ENCODE measurements around the gene IL36B. TPM values are rescaled to one million over a fixed set of nuclear protein-coding genes. Genes with fewer than 3 reads are reported as not detected.

Gene IL36B
- total RNA-seq, 2 donors from 2014 or later: not detected

GRCh38 chr2:113032737-113033136, 19.9 kb downstream of the IL36B start:
- no peak for ATAC-seq
- peaks cover 4% of the 10 kb centered on the region for H3K36me3 Mint-ChIP-seq (ENCODE audit: low read depth)
- H3K9me3 ChIP-seq (ENCODE audit: control insufficient read depth, low read length, poor library complexity, severe bottlenecking): no peaks in the 10 kb centered on the region

GRCh38 chr2:113028112-113028511, 24.6 kb downstream of the IL36B start:
- H3K27me3 Mint-ChIP-seq: peaks cover 54% of the 10 kb centered on the region
- H3K36me3 Mint-ChIP-seq (ENCODE audit: low read depth): peaks cover 15% of the 10 kb centered on the region
- DNase-seq (no peak), ATAC-seq (no peak)
- H3K4me3 Mint-ChIP-seq: no peak overlapping the region
- H3K9me3 ChIP-seq (ENCODE audit: control insufficient read depth, low read length, poor library complexity, severe bottlenecking): no peaks in the 10 kb centered on the region
- H3K27ac Mint-ChIP-seq: no peak overlapping the region
- peaks cover 6% of the 10 kb centered on the region for H3K4me1 Mint-ChIP-seq

More at GRCh38 chr2:113032737-113033136, 19.9 kb downstream of the IL36B start:
- no peak for DNase-seq
- no peak overlapping the region for H3K27ac Mint-ChIP-seq
- no peak overlapping the region for H3K4me3 Mint-ChIP-seq
- peaks cover 41% of the 10 kb centered on the region for H3K27me3 Mint-ChIP-seq
- peaks cover 4% of the 10 kb centered on the region for H3K4me1 Mint-ChIP-seq

- Mint-ChIP-seq H3K4me3 (no peak overlapping the region), H3K27me3 (peaks cover 54% of the 10 kb centered on the region), H3K27ac (no peak overlapping the region), H3K4me1 (peaks cover 6% of the 10 kb centered on the region), H3K36me3 (ENCODE audit: low read depth) (peaks cover 15% of the 10 kb centered on the region)
- DNase-seq (no peak), ATAC-seq (no peak)
- H3K9me3 ChIP-seq (ENCODE audit: control insufficient read depth, low read length, poor library complexity, severe bottlenecking): no peaks in the 10 kb centered on the region
Measured at GRCh38 chr2:113027691-113028090, 25.0 kb downstream of the IL36B start.

- peaks cover 4% of the 10 kb centered on the region for H3K4me1 Mint-ChIP-seq
- H3K4me3 Mint-ChIP-seq: no peak overlapping the region
- no peak overlapping the region for H3K27ac Mint-ChIP-seq
- ATAC-seq (no peak), DNase-seq (no peak)
- no peaks in the 10 kb centered on the region for H3K9me3 ChIP-seq (ENCODE audit: control insufficient read depth, low read length, poor library complexity, severe bottlenecking)
- H3K36me3 Mint-ChIP-seq (ENCODE audit: low read depth): peaks cover 15% of the 10 kb centered on the region
- H3K27me3 Mint-ChIP-seq: peaks cover 54% of the 10 kb centered on the region
Measured at GRCh38 chr2:113025737-113026136, 26.9 kb downstream of the IL36B start.

GRCh38 chr2:113024764-113025163, 27.9 kb downstream of the IL36B start:
- Mint-ChIP-seq H3K4me3 (no peak overlapping the region), H3K27me3 (peaks cover 46% of the 10 kb centered on the region)

GRCh38 chr2:113021312-113021711, 31.4 kb downstream of the IL36B start:
- DNase-seq (no peak), ATAC-seq (no peak)
- no peak overlapping the region for H3K4me3 Mint-ChIP-seq
- no peaks in the 10 kb centered on the region for H3K9me3 ChIP-seq (ENCODE audit: control insufficient read depth, low read length, poor library complexity, severe bottlenecking)
- no peaks in the 10 kb centered on the region for H3K4me1 Mint-ChIP-seq
- no peak overlapping the region for H3K27ac Mint-ChIP-seq
- peaks cover 37% of the 10 kb centered on the region for H3K27me3 Mint-ChIP-seq
- H3K36me3 Mint-ChIP-seq (ENCODE audit: low read depth): peaks cover 4% of the 10 kb centered on the region

More at GRCh38 chr2:113024764-113025163, 27.9 kb downstream of the IL36B start:
- Mint-ChIP-seq H3K27ac (no peak overlapping the region), H3K36me3 (ENCODE audit: low read depth) (peaks cover 15% of the 10 kb centered on the region), H3K4me1 (peaks cover 4% of the 10 kb centered on the region)
- ATAC-seq (no peak), DNase-seq (no peak)
- H3K9me3 ChIP-seq (ENCODE audit: control insufficient read depth, low read length, poor library complexity, severe bottlenecking): no peaks in the 10 kb centered on the region

GRCh38 chr2:113018509-113018908, 34.2 kb downstream of the IL36B start:
- ATAC-seq (no peak), DNase-seq (no peak)
- Mint-ChIP-seq H3K27ac (no peak overlapping the region), H3K4me1 (no peaks in the 10 kb centered on the region), H3K36me3 (ENCODE audit: low read depth) (peaks cover 2% of the 10 kb centered on the region), H3K4me3 (no peak overlapping the region), H3K27me3 (peaks cover 17% of the 10 kb centered on the region)
- no peaks in the 10 kb centered on the region for H3K9me3 ChIP-seq (ENCODE audit: control insufficient read depth, low read length, poor library complexity, severe bottlenecking)

- no peaks in the 10 kb centered on the region for H3K9me3 ChIP-seq (ENCODE audit: control insufficient read depth, low read length, poor library complexity, severe bottlenecking)
- H3K4me1 Mint-ChIP-seq: no peaks in the 10 kb centered on the region
- peaks cover 2% of the 10 kb centered on the region for H3K36me3 Mint-ChIP-seq (ENCODE audit: low read depth)
- DNase-seq: no peak
- peaks cover 17% of the 10 kb centered on the region for H3K27me3 Mint-ChIP-seq
- no peak overlapping the region for H3K4me3 Mint-ChIP-seq
- ATAC-seq: no peak
- no peak overlapping the region for H3K27ac Mint-ChIP-seq
Measured at GRCh38 chr2:113015655-113016054, 37.0 kb downstream of the IL36B start.

- no peak for ATAC-seq
- no peak overlapping the region for H3K4me3 Mint-ChIP-seq
- H3K27ac Mint-ChIP-seq: no peak overlapping the region
- H3K27me3 Mint-ChIP-seq: peaks cover 17% of the 10 kb centered on the region
- no peak for DNase-seq
- H3K4me1 Mint-ChIP-seq: no peaks in the 10 kb centered on the region
- no peaks in the 10 kb centered on the region for H3K9me3 ChIP-seq (ENCODE audit: control insufficient read depth, low read length, poor library complexity, severe bottlenecking)
- H3K36me3 Mint-ChIP-seq (ENCODE audit: low read depth): peaks cover 2% of the 10 kb centered on the region
Measured at GRCh38 chr2:113015042-113015441, 37.6 kb downstream of the IL36B start.

- no peak overlapping the region for H3K4me3 Mint-ChIP-seq
- DNase-seq (no peak), ATAC-seq (no peak)
- H3K27me3 Mint-ChIP-seq: peaks cover 17% of the 10 kb centered on the region
- no peak overlapping the region for H3K27ac Mint-ChIP-seq
- H3K36me3 Mint-ChIP-seq (ENCODE audit: low read depth): peaks cover 2% of the 10 kb centered on the region
- no peaks in the 10 kb centered on the region for H3K4me1 Mint-ChIP-seq
- H3K9me3 ChIP-seq (ENCODE audit: control insufficient read depth, low read length, poor library complexity, severe bottlenecking): no peaks in the 10 kb centered on the region
Measured at GRCh38 chr2:113014067-113014466, 38.6 kb downstream of the IL36B start.

GRCh38 chr2:113013336-113013661, 39.4 kb downstream of the IL36B start:
- Mint-ChIP-seq H3K4me1 (no peaks in the 10 kb centered on the region), H3K27me3 (peaks cover 17% of the 10 kb centered on the region), H3K36me3 (ENCODE audit: low read depth) (peaks cover 2% of the 10 kb centered on the region), H3K27ac (no peak overlapping the region), H3K4me3 (no peak overlapping the region)
- no peak for ATAC-seq
- H3K9me3 ChIP-seq (ENCODE audit: control insufficient read depth, low read length, poor library complexity, severe bottlenecking): no peaks in the 10 kb centered on the region
- no peak for DNase-seq

GRCh38 chr2:113012436-113013335, 40.0 kb downstream of the IL36B start:
- Mint-ChIP-seq H3K4me3 (no peak overlapping the region), H3K27me3 (peaks cover 14% of the 10 kb centered on the region), H3K4me1 (no peaks in the 10 kb centered on the region), H3K27ac (no peak overlapping the region), H3K36me3 (ENCODE audit: low read depth) (peaks cover 2% of the 10 kb centered on the region)
- no peaks in the 10 kb centered on the region for H3K9me3 ChIP-seq (ENCODE audit: control insufficient read depth, low read length, poor library complexity, severe bottlenecking)
- ATAC-seq (no peak), DNase-seq (no peak)

GRCh38 chr2:113011108-113011507, 41.6 kb downstream of the IL36B start:
- no peak overlapping the region for H3K4me3 Mint-ChIP-seq
- no peaks in the 10 kb centered on the region for H3K4me1 Mint-ChIP-seq
- H3K27ac Mint-ChIP-seq: no peak overlapping the region
- no peak for ATAC-seq
- H3K27me3 Mint-ChIP-seq: no peaks in the 10 kb centered on the region
- H3K9me3 ChIP-seq (ENCODE audit: control insufficient read depth, low read length, poor library complexity, severe bottlenecking): no peaks in the 10 kb centered on the region
- DNase-seq: no peak
- peaks cover 2% of the 10 kb centered on the region for H3K36me3 Mint-ChIP-seq (ENCODE audit: low read depth)

- H3K27me3 Mint-ChIP-seq: no peaks in the 10 kb centered on the region
- DNase-seq (no peak), ATAC-seq (no peak)
- H3K9me3 ChIP-seq (ENCODE audit: control insufficient read depth, low read length, poor library complexity, severe bottlenecking): no peaks in the 10 kb centered on the region
- H3K4me3 Mint-ChIP-seq: no peak overlapping the region
- peaks cover 7% of the 10 kb centered on the region for H3K36me3 Mint-ChIP-seq (ENCODE audit: low read depth)
- no peak overlapping the region for H3K27ac Mint-ChIP-seq
- H3K4me1 Mint-ChIP-seq: no peaks in the 10 kb centered on the region
Measured at GRCh38 chr2:113010088-113010487, 42.6 kb downstream of the IL36B start.

Data from T-helper 17 cell (primary cell).